Mucosa of gallbladder (tissue), 1 donor: ENCODE measurements around the gene OR6C6. TPM values are rescaled to one million over a fixed set of nuclear protein-coding genes. Genes with fewer than 3 reads are reported as not detected.
"Not testable (repeated sequence)": the region's sequence is repeated elsewhere in the genome, so short reads cannot be mapped to it uniquely, and the experiment has no call there.

Experiments
- DNase-seq: peaks from one replicate; pipeline ENCODE4 v3.0.0-alpha.2; 2020; ENCODE audit warnings: low spot score
- total RNA-seq: library from RNA; stranded (reverse); gene quantifications from one replicate; pipeline ENCODE4 v1.2.1, GENCODE V29; 2021
- donor health status: DM: no; HTN: no; CAD: no.

Gene OR6C6
- total RNA-seq: not detected

DNA sequence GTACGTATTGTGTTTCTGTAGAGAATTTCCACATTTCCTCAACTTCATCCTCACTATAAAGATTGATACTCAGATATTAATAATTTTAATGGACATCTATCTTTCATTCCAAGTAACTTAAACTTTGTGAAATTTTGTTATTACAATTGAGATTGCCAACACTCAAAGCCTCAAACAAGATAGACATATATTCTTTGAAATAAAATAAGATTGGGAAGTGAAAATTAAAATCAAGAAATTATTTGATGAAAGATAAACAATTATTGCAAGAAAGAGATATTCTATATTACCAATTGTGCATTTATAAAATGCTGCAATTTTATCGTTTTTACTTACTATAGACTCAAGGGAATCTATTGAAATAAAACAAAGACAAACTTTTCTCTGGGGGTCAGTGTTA is at the start of gene OR6C6:
Gene OR6C6 (minus strand): TSS at position 101 of the 400 bp plus-strand sequence. CDS start 1,337 bp downstream, outside the sequence.
- DNase-seq: no peak

DNA sequence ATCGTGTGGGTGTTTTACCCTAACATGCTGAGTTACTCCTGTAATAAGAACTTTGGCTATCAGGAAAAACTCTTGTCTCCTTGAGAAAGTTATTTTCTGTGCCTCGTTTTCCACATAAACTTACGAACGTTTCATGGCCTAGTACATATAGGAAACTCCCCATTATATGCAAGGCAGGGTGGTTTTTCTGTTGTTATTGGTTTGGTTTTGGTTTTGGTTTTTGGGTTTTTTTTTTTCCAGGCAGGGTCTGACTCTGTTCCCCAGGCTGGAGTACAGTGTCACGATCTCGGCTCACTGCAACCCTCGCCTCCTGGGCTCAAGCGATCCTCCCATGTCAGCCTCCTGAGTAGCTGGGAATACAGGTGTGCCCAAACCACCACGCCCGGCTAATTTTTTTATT is 39.6 kb upstream of the OR6C6 start:
- DNase-seq: no peak

DNA sequence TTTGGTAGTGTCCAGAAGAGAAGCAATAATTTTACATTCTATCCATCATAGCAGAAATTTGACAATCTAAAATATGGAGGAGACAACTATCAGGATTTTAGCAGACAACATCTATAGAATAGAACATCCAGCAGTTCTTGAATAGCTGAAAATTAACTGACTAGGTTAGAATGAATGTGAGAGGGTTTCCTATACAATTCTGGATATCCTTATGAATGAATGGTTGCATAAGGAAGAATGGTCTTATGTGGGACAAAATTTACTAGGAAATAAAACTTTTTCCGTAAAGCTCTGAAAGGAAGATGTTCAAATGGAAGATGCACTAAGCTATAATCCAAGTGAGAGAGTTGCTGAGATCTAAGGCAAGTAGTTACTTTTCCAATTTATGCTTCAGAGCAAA is 34.1 kb upstream of the OR6C6 start, which contains the start of gene OR6C3:
Gene OR6C3 (plus strand): TSS at position 301 of the 400 bp plus-strand sequence. CDS start 955 bp downstream, outside the sequence.
- no peak for DNase-seq

DNA sequence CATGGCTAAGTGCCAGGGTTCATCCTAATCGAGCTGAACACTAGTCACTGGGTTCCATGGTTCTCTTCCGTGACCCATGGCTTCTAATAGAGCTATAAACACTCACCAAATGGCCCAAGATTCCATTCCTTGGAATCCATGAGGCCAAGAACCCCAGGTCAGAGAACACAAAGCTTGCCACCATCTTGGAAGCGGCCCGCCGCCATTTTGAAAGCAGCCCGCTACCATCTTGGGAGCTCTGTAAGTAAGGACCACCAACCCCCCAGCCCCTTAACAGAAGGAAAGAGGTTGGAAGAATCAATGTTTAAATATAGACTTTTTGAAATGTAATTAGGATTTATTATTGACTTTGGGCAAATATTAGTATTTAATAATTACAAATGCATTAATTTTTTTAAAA is 29.4 kb upstream of the OR6C6 start:
- not testable (repeated sequence) for DNase-seq

DNA sequence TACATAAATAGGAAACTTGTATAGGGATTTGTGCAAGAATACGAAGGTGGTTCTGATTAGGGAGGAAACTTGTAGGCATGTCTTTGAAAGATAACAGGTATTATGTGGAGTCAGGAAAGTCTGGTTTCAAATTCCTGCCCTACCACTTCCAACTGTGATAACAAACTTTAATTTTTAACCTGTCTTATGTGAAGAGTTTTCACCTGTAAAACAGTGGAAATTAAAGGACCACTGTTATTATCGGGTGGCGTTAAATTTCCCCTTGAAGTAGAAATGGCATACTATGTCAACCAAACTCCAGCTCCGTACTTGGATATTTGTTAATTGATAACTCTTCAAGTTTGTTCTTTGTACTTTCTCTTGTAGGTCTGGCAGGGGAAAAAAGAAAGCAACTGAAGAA is 23.8 kb upstream of the OR6C6 start:
- no peak for DNase-seq

DNA sequence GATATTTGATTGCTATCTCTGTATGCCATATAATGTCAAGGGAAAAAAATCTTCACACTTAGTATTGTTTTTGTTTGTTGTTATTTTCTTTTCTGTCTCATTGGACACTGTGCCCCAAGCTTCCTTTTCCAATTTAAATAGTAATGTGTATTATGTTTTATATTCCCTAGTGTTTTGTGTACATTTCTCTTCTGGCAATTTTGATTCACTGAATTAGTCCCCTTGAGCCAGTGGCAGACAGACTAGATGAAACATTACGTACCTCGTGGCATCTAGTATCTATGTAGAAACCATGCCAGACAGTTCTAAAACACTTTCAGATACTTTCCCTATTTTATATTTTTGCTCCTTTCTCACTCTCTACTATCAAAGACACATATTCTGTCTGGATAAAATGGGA is 17.7 kb upstream of the OR6C6 start, which contains the start of gene OR6C1:
Gene OR6C1 (plus strand): TSS at position 301 of the 400 bp plus-strand sequence. CDS start 6,257 bp downstream, outside the sequence.
- no peak for DNase-seq

DNA sequence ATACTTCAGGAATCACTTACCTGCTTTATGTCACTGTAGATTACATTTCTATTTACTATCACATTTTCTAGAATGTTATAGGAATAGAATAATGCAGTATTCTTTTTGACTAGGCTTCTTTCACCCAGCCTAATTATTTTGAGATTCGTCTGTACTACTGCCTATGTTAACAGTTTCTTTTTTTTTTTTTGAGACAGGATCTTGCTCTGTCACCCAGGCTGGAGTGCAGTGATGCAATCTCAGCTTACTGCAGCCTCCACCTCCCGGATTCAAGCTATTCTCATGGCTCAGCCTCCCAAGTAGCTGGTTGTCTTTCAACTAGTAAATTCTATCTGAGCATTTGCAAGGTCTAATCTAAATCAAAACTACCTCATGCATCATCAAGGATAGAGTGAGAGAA is 6.4 kb downstream of the OR6C6 start:
- DNase-seq: no peak

DNA sequence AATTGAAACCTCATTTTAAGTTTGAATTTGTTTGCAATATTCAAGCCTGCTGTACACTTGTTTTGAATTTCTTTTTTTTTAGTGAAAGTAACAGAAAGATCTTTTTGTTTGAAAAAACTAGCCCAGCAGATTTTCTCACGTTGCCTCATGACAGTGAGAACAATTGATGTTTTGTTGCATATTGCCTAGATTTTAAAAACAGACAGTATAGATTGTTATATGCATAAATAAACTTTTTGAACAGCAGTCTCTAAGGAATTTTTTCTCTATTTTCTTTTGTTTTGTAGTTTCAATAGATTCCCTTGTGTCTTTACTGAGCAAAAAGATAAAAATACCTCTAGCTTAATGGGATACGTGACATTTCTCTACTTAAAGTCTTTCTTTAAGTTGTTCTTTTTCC is 15.4 kb downstream of the OR6C6 start:
- no peak for DNase-seq

DNA sequence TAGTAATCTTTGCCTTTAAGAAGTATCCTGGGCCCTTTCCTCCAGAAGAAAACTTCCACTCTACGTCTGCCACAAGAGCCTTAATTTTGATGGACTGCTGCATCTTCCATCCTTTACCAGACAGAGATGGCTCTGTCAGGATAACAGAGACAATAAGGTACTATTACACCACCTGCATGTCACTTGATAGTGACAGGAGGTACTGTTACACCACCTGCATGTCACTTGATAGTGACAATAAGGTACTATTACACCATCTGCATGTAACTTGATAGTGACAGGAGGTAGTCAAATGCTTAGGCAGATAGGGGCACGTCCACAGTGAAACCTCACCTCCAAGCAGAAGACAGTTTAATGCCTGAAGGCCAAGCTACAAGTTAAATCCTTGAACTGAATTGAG is 38.1 kb downstream of the OR6C6 start:
- DNase-seq: no peak

DNA sequence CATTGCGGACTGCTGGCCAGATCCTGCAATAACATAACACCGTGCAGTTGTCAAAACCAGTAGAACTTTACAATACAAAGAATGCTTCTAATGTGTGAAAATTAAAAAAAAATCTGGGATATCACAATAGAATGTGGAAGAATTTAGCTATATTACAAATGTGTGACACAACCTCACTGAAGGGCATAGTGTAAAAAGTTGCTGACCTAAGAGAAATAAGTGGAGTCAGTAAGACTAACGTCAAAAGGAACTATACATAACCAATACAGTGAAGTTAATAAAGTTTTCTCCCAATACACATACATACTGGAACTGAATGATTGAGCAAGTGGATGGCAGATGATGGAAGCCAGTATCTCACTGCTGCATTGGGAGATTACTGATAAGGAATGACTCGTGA is 39.5 kb downstream of the OR6C6 start:
- DNase-seq: no peak

DNA sequence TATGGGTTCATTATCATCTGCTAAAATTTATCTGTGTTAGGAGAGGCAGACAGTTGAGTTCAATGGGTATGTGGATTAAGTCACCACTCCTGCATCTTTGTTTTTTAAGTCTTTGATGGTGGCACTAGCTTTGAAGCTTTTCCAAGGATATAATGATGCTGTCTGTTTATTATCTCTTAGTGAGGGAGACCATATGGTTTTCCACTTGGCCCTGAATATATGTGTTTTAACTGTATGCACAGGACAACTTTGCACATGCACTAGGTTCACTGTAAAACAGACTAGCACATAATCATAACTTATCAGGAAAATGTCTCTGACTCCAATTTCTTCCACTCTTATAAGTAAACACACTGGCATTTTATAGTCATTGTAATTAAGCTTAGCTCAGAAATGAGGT is 43.1 kb downstream of the OR6C6 start:
- DNase-seq: no peak

DNA sequence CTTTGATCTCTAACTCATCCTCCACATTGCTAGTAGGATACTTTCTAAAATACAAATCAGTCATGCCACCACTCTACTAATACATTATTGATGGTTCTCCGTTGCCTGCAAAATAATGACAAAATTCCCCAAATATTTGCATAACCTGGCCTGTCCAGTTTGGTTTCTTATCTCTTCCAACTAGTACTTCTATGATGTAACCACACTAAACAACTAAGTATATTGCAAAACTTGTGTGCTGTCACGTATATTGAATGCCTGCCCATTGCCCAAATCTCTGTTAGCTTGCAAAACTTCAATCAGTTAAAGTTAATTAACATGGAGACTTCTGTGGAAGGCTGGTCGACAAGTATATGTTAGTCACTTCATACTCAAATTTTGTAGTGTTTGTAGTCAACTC is 45.4 kb downstream of the OR6C6 start:
- DNase-seq: no peak

DNA sequence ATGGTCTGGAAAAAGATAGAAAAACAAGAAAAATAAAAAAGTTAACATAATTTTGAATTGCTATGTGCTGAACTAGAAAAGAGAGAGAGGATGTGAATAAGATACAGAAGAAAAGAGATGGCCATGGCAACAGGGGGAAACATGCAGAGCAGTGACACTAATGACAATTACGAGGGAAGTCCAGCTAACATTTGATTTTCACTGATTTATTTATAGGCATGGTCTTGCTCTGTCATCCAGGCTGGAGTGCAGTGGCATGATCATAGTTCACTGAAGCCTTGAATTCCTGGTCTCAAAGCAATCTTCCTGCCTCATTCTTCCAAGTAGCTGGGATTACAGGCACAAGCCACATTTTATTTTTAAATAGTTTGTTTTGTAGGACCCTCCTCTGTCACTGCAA is 50.2 kb downstream of the OR6C6 start:
- no peak for DNase-seq

DNA sequence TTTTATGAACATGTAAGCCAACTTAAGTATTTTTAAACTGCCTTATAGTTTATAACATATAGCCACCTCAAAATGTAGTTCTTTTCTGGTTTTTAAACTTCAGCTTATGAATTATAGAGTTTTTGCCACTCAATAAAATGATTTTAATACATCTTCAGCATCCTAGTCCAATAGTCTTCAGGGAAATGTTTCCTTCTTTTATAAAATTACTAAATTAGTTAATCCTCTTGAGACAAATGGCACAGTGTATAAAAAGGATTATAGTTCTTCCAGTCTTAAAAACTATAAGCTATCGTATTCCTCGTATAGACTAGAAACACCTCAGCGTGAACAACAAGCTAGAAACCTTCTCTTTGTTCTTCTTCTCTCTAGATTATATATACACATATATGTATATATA is 52.1 kb downstream of the OR6C6 start, which contains the start of gene OR6C74:
Gene OR6C74 (plus strand): TSS at position 301 of the 400 bp plus-strand sequence. CDS start 2,679 bp downstream, outside the sequence.
- no peak for DNase-seq

Other genes starting within 250 kb of the OR6C6 start
- not detected for gene OR9K2, start 170.2 kb downstream of the OR6C6 start, total RNA-seq
- gene OR10A7, start 75.5 kb downstream of the OR6C6 start, total RNA-seq: not detected
- not detected for gene OR6C74, start 52.0 kb downstream of the OR6C6 start, total RNA-seq
- not detected for gene OR6C1, start 17.8 kb upstream of the OR6C6 start, total RNA-seq
- not detected for gene OR6C3, start 34.2 kb upstream of the OR6C6 start, total RNA-seq
- gene OR6C75, start 66.4 kb upstream of the OR6C6 start, total RNA-seq: not detected
- not detected for gene OR6C65, start 104.0 kb upstream of the OR6C6 start, total RNA-seq
- gene OR6C76, start 129.7 kb upstream of the OR6C6 start, total RNA-seq: not detected
- not detected for gene OR6C2, start 147.5 kb upstream of the OR6C6 start, total RNA-seq
- not detected for gene OR6C70, start 173.6 kb upstream of the OR6C6 start, total RNA-seq
- not detected for gene OR6C68, start 195.8 kb upstream of the OR6C6 start, total RNA-seq